Upper lobe of right lung (tissue), 1 donor: ENCODE measurements around the gene PLEKHA7. TPM values are rescaled to one million over a fixed set of nuclear protein-coding genes. Genes with fewer than 3 reads are reported as not detected.
"Not testable (repeated sequence)": the region's sequence is repeated elsewhere in the genome, so short reads cannot be mapped to it uniquely, and the experiment has no call there.

Source experiments
- ATAC-seq: fragments of 200-7000 bp; cut with Tn5 transposase; one replicate; pipeline ENCODE4 v1.9.1; 2020; ENCODE audit warnings: mild to moderate bottlenecking, moderate library complexity
- DNase-seq: peaks from one replicate; pipeline ENCODE4 v3.0.0-alpha.2; 2020
- H3K27ac ChIP-seq: fragments of 200-600 bp; one replicate; pipeline ENCODE4 v1.8.0; 2022
- H3K27me3 ChIP-seq: fragments of 200-600 bp; one replicate; pipeline ENCODE4 v1.8.0; 2022; ENCODE audit warnings: mild to moderate bottlenecking
- H3K36me3 ChIP-seq: fragments of 200-600 bp; one replicate; pipeline ENCODE4 v1.8.0; 2022
- H3K4me1 ChIP-seq: fragments of 200-600 bp; one replicate; pipeline ENCODE4 v1.8.0; 2022
- H3K4me3 ChIP-seq: fragments of 200-600 bp; one replicate; pipeline ENCODE4 v1.8.0; 2022; ENCODE audit warnings: mild to moderate bottlenecking
- H3K9me3 ChIP-seq: fragments of 200-600 bp; one replicate; pipeline ENCODE4 v1.8.0; 2022
- CTCF ChIP-seq: fragments of 200-600 bp; IDR thresholded peaks from one replicate; pipeline ENCODE4 v1.8.0; 2022; ENCODE audit warnings: antibody characterized with exemption
- intact Hi-C: fragments of 100-400 bp; cut with DNase I; formaldehyde crosslinking; loops from one replicate; pipeline ENCODE4 v1.11.0; 2022
- total RNA-seq: library from RNA; stranded (reverse); fragmentation: NEBNext Ultra II Directional; extraction: Animal tissue kit (Norgen Biotek cat#: 25700); gene quantifications from one replicate; pipeline ENCODE4 v1.2.1, GENCODE V29; 2021
- donor health status: DM: no; HTN: yes; CAD: no; lungs with severe emphysema.

PLEKHA7 gene
- total RNA-seq, 1 donor from 2014 or later = 43.6 TPM

- Histone ChIP-seq H3K9me3 (no peaks in the 10 kb centered on the region), H3K4me1 (peaks cover 4% of the 10 kb centered on the region), H3K36me3 (no peaks in the 10 kb centered on the region), H3K27ac (no peak overlapping the region), H3K27me3 (no peaks in the 10 kb centered on the region), H3K4me3 (no peak overlapping the region)
- intact Hi-C loops = no loop called here
- no peak for TF ChIP-seq CTCF
- ATAC-seq (no peak), DNase-seq (no peak)
These were observed 11.7 kb downstream of the PLEKHA7 start for GRCh38 chr11:17002543-17002942.

- no peaks in the 10 kb centered on the region for H3K36me3 ChIP-seq
- no peak overlapping the region for H3K27ac ChIP-seq
- peaks cover 8% of the 10 kb centered on the region for H3K4me1 ChIP-seq
- DNase-seq = no peak
- intact Hi-C loops = no loop called here
- TF ChIP-seq CTCF = no peak
- no peak for ATAC-seq
- no peaks in the 10 kb centered on the region for H3K9me3 ChIP-seq
- no peak overlapping the region for H3K4me3 ChIP-seq
- no peaks in the 10 kb centered on the region for H3K27me3 ChIP-seq
These were observed 12.4 kb downstream of the PLEKHA7 start for GRCh38 chr11:17001806-17002205.

GRCh38 chr11:17000987-17001386, 13.2 kb downstream of the PLEKHA7 start:
- peaks cover 10% of the 10 kb centered on the region for H3K4me1 ChIP-seq
- no peak for ATAC-seq
- no peaks in the 10 kb centered on the region for H3K9me3 ChIP-seq
- H3K27ac ChIP-seq = no peak overlapping the region
- H3K4me3 ChIP-seq = no peak overlapping the region
- intact Hi-C loops = no loop called here
- no peaks in the 10 kb centered on the region for H3K36me3 ChIP-seq
- DNase-seq = no peak
- H3K27me3 ChIP-seq = no peaks in the 10 kb centered on the region
- no peak for TF ChIP-seq CTCF

GRCh38 chr11:17000253-17000652, 14.0 kb downstream of the PLEKHA7 start:
- DNase-seq, H3K36me3 ChIP-seq, H3K4me3 ChIP-seq, H3K27ac ChIP-seq, ATAC-seq, H3K27me3 ChIP-seq, H3K9me3 ChIP-seq, intact Hi-C loops: not testable (repeated sequence)
- H3K4me1 ChIP-seq = peaks cover 10% of the 10 kb centered on the region

GRCh38 chr11:16999116-16999515, 15.1 kb downstream of the PLEKHA7 start:
- Histone ChIP-seq H3K36me3 (no peaks in the 10 kb centered on the region), H3K4me3 (no peak overlapping the region), H3K27ac (no peak overlapping the region), H3K27me3 (no peaks in the 10 kb centered on the region), H3K9me3 (no peaks in the 10 kb centered on the region), H3K4me1 (peaks cover 10% of the 10 kb centered on the region)
- DNase-seq = no peak
- intact Hi-C loops = no loop called here
- TF ChIP-seq CTCF = no peak
- no peak for ATAC-seq

GRCh38 chr11:16997624-16998023, 16.6 kb downstream of the PLEKHA7 start:
- intact Hi-C loops = no loop called here
- no peaks in the 10 kb centered on the region for H3K36me3 ChIP-seq
- no peak overlapping the region for H3K4me3 ChIP-seq
- DNase-seq (no peak), ATAC-seq (no peak)
- peaks cover 10% of the 10 kb centered on the region for H3K4me1 ChIP-seq
- no peak overlapping the region for H3K27ac ChIP-seq
- no peak for TF ChIP-seq CTCF
- H3K9me3 ChIP-seq = no peaks in the 10 kb centered on the region
- no peaks in the 10 kb centered on the region for H3K27me3 ChIP-seq
